CD4-positive, alpha-beta T cell treated with Interleukin-1 beta for 1 hour (primary cell): ENCODE results near the gene BICD2.
A peak's percentile ranks its signal among the peaks of the same experiment; 100 is the strongest.

ENCODE experiments used
- DNase-seq, 2 donors: peaks; one replicate each; pipeline ENCODE4 v3.0.0-alpha.2; 2020 to 2022

BICD2 gene

DNA sequence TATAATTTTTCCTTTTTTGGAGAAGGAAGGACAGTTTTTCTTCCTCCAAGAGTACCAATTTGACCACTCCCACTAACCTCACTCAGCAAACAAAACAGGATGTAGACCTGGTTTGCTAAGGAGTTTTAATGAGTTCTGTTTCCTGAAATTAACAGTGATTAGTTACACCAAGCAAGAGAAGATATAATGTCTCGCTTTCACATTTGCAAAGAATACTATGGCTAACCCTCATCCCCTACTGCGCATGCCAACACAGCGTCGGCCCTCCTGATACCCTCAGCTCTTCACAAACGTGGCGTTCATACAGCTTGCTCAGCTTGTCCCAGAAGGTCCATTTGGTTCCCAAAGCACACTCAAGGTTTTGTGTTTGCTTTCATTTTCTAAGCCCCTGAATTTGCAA, 52.8 kb downstream of the BICD2 start:
- peak in 1 of 2 donors; percentile 27 for DNase-seq

DNA sequence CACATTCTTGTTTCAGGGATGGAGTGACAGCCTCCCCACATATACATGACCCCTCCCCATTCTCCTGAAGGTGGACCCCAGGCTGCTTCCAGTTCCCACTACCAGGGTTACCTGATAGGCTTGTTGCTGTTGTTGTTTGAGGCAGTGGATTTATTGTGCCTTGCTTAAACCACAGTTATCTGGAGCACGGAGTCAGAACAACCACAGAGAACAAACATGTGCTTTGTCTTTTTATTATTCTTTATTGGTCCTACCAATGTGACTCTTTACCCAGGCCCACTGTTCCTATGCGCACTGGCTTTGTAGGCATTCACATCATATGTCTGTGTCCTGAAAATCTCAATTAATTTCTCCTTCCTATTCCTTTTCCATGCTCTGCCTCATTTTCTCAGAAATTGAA, 53.5 kb downstream of the BICD2 start:
- no peak for DNase-seq

GRCh38 chr9:92710368-92710767, 54.3 kb downstream of the BICD2 start:
- DNase-seq = no peak

GRCh38 chr9:92709954-92710353, 54.7 kb downstream of the BICD2 start:
- no peak for DNase-seq

- no peak for DNase-seq
Measured at GRCh38 chr9:92709240-92709639, 55.4 kb downstream of the BICD2 start.

GRCh38 chr9:92707530-92707929, 57.1 kb downstream of the BICD2 start:
- DNase-seq = no peak

DNA sequence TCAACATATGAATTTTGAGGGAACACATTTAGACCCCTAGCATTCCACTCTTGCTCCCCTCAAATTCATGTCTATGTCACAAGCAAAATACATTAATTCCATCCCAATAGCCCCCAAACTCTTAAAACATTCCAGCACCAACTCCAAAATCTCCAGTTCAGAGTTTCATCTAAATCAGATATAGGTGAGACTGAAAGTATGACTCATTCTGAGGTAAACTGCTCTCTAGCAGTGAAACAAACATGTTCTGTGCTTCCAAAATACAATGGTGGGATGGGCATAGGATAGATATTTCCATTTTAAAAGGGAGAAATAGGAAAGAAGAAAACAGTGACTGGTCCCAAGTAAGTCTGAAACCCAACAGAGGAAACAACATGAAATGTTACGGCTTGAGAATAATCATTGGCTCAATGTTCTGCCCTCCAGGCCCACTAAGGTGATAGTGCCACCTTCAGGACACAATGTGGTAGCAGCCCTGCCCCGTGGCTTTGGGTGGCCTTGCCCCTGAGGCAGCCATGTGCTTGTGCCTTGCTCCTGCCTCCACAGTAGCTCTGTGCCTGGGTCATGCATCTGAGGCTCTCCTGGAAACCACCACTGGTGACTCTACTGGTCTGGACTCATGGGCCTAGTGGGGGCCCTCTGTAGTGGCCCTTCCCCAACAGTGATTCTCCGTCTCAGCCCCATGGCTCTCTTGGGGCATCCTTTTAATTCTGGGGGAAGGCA, 58.3 kb downstream of the BICD2 start:
- peak; percentile 15 to 51 for DNase-seq

- no peak for DNase-seq
Measured at GRCh38 chr9:92704528-92704927, 60.1 kb downstream of the BICD2 start.

GRCh38 chr9:92696619-92697018, 68.0 kb downstream of the BICD2 start:
- no peak for DNase-seq

DNA sequence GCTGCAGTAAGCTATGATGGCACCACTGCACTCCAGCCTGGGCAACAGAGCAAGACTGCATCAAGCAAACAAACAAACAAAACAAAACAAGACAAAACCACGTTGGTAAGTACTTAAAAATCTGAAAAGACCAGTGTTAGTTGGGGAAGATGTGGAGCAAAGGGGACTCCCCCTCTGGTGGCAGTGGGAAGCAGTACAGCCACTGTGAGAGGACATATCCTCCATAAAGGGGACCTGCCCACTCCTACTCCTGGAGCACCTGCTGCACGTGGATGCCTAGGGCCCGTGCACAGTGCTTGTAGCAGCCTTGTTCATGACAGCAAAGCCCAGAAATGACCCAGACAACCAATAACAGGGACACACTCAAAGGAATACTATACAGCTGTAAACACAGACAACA, 77.7 kb downstream of the BICD2 start:
- DNase-seq = no peak

GRCh38 chr9:92685022-92685421, 79.6 kb downstream of the BICD2 start:
- no peak for DNase-seq

DNA sequence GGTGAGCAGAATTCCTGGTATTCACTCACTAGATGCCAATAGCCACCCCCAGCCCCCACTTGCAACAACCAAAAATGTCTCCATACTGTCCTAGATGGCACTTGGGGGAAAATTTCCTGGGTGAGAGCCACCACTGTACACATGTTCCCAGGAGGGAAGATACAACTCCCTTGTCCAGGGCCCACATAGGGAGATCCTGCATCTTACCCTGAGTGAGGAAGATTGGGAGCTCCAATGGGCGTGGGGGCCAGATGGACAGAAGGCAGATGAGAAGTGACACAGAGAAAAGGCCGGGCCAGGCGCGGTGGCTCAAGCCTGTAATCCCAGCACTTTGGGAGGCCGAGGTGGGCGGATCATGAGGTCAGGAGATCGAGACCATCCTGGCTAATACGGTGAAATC, 82.4 kb downstream of the BICD2 start:
- no peak for DNase-seq

DNA sequence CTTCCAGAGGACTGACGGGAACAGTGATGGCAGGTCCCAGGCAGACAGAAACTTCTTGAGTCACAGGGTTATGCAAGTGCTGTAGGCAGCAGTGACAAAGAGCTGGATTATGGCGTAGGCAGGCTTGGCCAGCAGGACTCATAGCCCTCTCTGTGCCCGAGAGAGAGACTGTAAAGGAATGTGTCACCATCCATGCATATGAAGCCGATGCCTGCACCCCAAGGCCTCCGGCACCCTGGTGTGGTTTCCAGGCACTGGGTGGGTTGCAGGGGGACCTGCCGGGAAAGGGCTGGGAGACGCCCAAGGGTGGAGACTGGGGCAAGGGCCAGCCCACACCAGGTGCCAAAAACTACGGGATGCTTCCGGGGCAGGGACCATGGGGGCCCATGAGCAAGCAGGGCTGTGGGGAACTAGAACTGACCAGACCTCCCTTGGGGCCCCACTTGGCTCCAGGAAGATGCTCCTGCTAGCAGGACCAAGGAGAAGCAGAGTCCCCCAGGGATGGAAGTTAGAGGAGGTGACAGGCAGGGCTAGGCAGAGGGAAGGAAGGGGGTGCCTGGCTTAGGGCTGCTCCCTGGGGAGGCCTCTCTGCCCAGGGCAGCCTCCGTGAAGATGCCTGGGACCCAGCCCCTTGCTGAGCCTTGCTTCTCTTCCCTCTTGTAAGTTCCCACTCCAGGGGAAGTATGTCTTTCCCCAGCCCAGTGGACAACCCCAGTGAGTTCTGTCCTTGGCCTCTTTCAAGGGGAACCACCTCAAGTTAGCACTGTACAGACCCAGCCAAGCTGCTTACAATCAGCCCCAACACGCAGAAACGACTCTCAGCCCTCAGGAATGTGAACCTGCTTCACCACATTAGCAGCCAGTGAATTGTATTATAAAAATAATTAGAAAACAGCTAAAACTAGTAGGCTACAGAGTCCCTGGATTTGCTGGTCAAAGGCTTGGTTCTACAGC, 84.2 kb downstream of the BICD2 start:
- no peak for DNase-seq

DNA sequence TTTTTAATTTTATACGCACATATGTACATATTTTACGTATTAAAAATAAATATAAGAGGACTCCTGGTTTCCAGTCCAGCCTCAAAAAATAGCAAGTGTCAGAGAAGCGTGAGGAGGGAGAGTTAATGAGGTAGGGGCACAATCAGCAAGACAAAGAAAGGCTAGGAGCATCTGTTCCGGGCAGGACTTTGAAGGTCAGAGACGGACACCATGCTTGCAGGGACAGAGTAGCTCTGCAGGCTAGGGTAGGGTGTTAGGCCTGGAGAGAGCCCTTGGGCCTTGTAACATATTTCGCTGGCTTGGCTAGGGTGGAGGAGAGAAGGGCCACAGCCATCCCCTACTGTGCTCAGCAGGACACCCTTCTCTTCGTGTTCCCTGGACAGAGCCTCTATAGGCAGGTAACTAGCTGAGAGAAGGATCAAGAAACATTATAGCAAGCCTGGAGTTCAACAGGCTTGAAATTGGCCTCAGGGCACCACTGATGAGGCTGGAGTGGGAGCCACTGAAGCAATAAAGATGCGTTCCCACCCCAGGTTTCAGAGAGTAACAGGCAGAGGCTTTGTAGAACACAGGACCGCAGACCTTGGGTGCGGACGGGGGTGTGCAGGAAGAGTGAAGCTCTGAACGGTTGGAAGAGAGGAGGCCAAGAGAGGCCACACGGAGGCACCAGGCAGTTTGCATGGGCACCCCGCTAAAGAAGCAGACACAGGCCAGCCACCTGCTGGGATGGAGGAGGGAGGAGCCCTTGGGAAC, 85.0 kb downstream of the BICD2 start:
- DNase-seq = no peak

GRCh38 chr9:92671323-92671722, 93.3 kb downstream of the BICD2 start:
- no peak for DNase-seq

DNA sequence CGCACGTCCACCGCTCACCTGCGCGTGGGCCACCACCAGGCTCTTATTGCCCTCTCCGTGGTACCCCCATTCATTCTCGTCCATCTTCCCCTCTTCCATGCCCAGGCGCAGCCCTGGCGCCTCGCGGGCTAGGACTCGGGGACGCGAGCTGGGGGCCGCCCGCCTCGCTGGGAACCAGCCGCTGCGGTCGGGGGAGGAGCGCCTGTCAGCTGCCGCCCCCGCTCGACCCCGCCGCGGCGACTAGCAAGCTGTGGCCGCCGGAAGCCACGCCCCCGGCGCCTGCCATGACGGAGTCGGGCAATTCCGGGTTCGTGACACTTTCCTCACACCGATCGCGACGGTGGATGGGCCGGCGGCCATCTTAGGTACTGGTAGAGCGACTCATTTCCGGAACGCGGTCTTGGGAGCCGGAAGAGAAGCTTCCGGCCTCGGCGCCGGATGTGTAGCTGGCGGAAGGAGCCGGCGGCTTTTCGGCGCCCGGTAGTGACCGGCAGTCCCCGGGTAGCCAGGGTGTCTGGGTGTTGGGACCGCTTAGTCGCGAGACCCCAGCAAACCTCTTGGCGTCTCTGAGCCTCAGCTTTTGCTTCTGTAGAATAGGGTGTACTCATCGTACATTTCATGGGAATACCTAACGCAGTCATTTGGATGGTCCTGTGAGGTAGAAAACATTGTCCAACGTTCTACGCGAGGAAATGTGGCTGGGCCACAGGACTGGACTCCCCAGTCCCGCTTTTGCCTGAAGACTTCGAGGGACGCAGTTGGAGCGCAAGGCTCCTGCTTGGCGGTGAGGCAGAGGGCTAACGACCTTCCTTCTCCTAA, 94.5 kb downstream of the BICD2 start, which contains the start of gene IPPK:
TSS of gene IPPK (minus strand) at position 242 of the 819 bp plus-strand sequence. CDS start at position 99, 143 bp downstream.
- peak; percentile 98 for DNase-seq

GRCh38 chr9:92669527-92669889, 95.1 kb downstream of the BICD2 start:
- DNase-seq = no peak

DNA sequence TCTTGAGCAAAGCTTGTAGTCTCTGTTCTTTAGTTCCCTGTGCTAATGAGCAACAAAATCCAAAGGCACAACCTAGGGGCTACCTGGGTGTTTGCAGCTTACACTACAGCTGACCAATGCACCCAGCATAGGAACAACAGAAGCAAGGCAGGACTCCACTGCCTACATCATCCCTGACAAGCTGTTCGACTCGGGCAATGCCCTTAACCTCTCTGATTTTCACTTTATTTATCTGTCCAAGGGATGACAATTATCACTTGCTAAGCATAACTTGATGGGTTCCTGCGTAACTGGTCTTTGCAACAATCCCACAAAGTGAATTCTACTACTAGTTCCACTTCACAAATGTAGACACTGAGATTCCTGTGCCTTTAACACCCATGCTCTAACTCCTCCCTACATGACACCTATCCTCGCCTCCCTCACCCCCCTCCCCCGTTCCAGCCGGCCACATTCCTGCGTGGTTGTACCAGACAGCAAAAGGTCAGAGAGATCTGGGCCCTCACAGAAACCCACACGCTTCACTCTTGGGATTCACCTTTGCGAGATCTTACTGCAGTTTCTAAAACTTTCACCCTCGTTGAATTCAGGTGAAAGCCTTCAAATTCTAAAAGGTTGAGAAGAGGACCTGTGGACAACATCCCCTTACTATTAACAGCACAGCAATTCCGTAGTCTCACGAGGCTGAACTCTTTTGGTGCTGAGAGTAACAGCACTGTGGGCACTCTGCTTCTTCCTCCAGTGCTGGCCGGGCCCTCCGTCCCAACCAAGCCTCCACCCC, 95.7 kb downstream of the BICD2 start:
- DNase-seq = peak in 1 of 2 donors; percentile 26

- DNase-seq = no peak
Measured at GRCh38 chr9:92666912-92667532, 97.6 kb downstream of the BICD2 start.

- no peak for DNase-seq
Measured at GRCh38 chr9:92666236-92666635, 98.4 kb downstream of the BICD2 start.

GRCh38 chr9:92665836-92666235, 98.8 kb downstream of the BICD2 start:
- DNase-seq = no peak
